Hematopoietic multipotent progenitor cell treated with erythropoietin and hydrocortisone succinate and interleukin-3 and kit ligand, for 6 days (in vitro differentiated cells): ENCODE measurements around the gene HIP1.
"Not testable (repeated sequence)": the region's sequence is repeated elsewhere in the genome, so short reads cannot be mapped to it uniquely, and the experiment has no call there.

Experiments
- DNase-seq: peaks from one replicate; pipeline ENCODE4 v3.0.0-alpha.2; 2015

The HIP1 gene

GRCh38 chr7:75639071-75639885 lies 99.5 kb downstream of the HIP1 start:
- peak; percentile 30 for DNase-seq

GRCh38 chr7:75638594-75639070 lies 100.1 kb downstream of the HIP1 start:
- DNase-seq: no peak

- no peak for DNase-seq
Observed at GRCh38 chr7:75637854-75638593, 100.7 kb downstream of the HIP1 start.

GRCh38 chr7:75635036-75635435 lies 103.7 kb downstream of the HIP1 start:
- no peak for DNase-seq

GRCh38 chr7:75632587-75632986 lies 106.2 kb downstream of the HIP1 start:
- DNase-seq: not testable (repeated sequence)

DNA sequence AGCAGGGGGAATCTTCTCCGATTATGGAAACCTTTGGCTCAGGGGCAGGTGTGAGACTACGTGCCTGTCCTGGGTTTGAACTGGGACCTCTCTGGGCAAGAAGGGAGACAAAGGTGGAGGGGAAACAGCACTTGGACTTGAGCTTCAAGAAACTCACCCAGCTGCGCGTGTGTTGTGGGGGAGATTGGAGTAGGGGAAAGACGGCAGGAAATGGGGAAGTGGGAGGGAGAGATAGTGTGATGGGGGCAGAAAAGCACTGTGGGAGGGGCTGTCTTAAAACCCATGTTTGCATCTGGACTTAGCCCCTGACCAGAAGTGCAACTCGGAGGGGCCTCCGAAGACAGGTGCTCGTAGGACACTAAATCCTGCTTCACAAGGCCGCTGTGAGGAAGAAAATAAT lies 107.0 kb downstream of the HIP1 start:
- peak; percentile 38 for DNase-seq

DNA sequence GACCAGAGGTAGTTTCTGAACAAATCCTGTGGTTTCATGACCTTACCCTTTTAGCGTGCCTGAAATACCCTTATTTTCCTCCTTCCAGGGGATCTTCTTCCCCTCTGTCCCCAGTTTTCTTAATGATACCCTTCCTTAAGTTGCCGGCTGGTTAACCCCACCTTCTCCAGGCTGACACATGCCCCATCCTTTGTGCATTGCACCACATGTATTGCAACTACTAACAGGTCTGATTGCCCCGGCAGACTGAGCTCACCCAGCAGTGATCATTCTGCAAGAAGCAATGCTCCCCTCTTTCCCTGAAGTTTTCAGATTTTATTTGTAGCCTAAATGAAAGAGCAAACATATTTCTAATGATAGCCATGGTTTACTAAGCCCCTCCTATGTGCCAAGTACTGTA lies 108.2 kb downstream of the HIP1 start:
- no peak for DNase-seq

DNA sequence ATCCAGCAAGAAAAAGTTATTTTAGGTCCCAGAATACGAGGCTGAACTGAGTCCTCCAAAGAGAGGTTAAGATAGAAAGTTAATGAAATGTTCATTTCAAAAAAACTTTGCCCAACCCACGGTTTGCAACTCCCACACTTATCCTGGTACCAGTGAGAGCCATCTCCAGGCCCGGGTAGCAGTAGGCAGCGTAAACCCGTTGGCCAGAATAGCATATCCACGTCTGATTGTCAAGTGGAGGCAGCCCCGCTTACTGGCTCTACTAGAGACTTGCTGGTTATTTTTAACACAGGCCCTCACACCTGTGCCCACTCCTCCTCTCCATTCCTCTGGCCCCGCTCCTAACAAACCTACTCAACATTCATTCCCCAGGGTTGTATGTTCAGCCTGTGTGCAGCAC lies 109.7 kb downstream of the HIP1 start:
- DNase-seq: no peak

DNA sequence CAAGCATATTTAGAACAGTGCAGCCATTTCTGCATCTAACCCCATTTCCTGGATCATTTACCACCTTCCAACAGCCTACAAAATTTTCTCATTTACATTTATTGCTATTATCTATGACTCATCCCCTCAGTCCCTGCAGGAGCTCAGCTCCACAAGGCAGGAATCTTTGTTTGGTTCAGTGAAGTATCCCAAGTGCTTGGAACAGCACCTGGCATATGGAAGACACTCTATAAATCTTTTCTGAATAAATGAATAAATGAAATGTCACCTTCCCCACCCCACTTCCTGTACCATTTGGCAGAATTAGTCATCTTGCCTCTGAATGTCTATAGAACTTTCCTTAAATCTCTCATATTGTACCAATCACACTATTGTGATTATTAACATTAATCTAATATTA lies 110.7 kb downstream of the HIP1 start:
- no peak for DNase-seq

- no peak for DNase-seq
Observed at GRCh38 chr7:75626954-75627353, 111.8 kb downstream of the HIP1 start.

GRCh38 chr7:75625868-75626267 lies 112.9 kb downstream of the HIP1 start:
- DNase-seq: no peak

GRCh38 chr7:75624134-75624832 lies 114.5 kb downstream of the HIP1 start:
- peak; percentile 70 for DNase-seq

GRCh38 chr7:75623390-75624133 lies 115.2 kb downstream of the HIP1 start:
- DNase-seq: no peak

DNA sequence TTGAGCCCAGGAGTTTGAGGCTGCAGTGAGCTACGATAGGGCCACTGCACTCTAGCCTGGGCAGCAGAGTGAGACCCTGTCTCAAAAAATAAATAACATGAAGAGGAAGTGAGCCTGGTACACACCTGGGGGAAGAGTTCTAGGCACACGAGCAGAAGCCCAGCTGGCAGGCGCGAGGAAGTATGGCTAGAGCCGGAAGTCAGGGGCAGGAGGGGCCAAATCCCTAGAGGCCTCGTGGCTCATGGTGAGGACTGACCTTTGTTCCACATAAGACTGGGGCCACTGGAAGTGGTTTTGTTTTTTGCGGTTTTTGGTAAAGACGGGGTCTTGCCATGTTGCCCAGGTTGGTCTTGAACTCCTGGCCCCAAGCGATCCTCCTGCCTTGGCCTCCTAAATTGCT lies 117.6 kb downstream of the HIP1 start:
- DNase-seq: no peak

DNA sequence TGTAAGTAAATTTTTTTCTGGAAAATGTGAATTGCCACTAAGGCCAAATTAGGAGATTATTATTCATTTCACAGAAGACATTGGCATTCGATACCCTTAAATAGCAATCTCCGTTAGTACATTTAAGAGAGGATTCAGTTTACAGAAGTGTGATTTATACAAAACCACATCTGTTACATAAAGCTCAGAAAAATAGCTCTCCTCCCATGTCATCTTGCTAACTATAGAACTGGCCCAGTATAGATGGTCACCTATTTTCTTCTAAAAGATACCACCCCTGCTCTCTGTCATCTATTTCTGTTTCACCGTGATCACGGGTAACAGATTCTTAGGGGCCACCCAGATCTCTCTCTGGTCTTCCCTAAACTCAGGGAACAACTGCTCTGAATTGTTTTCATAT lies 119.1 kb downstream of the HIP1 start:
- DNase-seq: no peak

DNA sequence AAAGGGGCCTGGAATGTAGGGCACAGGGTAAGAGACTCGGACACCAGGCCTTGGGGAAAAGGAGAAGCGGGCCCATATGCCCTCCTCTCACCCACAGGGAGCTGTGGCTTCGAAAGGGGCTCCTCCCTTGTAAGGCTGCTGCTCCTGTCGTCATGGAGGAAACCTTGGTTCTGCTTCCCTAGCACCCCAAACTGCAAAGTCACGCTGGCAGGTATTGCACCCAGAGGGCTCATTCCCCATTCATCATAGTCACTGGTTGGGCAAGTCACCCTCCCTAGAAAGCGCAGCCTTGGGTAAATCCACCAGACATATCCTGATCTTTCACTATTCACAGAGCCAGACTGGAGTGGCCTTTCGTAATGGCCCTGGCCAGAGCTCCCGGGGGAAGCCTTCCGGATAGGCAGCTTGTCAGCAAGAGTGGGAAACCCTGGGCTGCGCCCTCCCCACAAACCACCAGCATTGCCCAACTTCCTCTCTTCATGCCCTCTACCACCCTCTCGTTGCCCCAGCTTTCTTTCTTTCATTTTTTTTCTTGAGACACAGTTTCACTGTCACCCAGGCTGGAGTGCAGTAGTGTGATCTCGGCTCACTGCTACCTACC lies 121.0 kb downstream of the HIP1 start:
- peak; percentile 89 for DNase-seq

DNA sequence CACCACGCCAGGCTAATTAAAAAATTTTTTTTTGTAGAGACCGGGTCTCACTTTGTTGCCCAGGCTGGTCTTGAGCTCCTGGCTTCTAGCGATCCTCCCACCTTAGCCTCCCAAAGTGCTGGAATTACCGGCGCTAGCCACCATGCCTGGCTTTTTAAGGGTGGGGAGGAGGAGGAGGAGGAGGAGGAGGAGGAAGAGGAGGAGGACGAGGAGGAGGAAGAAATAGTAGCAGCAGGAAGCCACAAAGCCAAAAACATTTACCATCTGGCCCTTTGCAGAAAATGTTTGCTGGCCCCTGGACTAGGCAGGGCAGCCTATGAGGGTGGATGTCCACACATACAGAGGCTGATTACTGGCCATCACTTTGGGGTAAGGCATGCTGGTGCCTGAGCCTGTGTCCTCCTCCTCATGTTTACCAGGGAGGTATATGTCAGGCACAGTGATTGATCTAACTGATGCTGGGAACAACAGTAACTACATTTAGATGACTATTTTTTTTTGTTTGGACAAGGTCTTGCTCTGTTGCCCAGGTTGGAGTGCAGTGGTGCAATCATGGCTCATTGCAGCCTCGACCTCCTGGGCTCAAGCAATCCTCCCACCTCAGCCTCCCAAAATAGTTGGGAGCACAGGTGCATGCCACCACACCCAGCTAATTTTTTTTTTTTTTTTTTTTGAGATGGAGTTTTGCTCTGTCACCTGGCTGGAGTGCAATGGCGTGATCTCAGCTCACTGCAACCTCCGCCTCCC lies 122.1 kb downstream of the HIP1 start:
- no peak for DNase-seq

- DNase-seq: peak; percentile 44
Observed at GRCh38 chr7:75614401-75614800, 124.3 kb downstream of the HIP1 start.

GRCh38 chr7:75613351-75613750 lies 125.4 kb downstream of the HIP1 start:
- DNase-seq: no peak

GRCh38 chr7:75611557-75612178 lies 127.1 kb downstream of the HIP1 start:
- no peak for DNase-seq

DNA sequence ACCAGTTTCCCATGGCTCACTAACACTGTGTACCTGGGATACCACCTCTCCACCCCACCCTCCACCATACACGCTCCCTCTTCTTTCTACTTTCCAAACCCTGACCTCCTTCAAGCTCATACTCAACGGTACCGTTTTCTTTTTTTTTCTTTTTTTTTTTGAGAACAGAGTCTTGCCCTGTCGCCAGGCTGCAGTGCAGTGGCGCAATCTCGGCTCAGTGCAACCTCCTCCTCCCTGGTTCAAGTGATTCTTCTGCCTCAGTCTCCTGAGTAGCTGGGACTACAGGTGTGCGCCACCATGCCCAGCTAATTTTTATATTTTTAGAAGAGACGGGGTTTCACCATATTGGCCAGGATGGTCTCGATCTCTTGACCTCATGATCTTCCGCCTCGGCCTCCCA lies 129.3 kb downstream of the HIP1 start:
- not testable (repeated sequence) for DNase-seq
